ENCODE measurements around the gene PLEK. TPM values are rescaled to one million over a fixed set of nuclear protein-coding genes. Genes with fewer than 3 reads are reported as not detected.

PLEK gene
- total RNA-seq, 3 donors from 2014 or later, result 4.8 to 16.0 (median 13.8) TPM

GRCh38 chr2:68426848-68427579 is 61.9 kb downstream of the PLEK start:
- ATAC-seq, result peak; percentile 56
- no peak for DNase-seq
- Histone ChIP-seq H3K36me3 (ENCODE audit: low read depth) (no peaks in the 10 kb centered on the region), H3K9me3 (no peaks in the 10 kb centered on the region), H3K4me3 (no peak overlapping the region), H3K4me1 (ENCODE audit: low read depth) (no peaks in the 10 kb centered on the region)
- TF ChIP-seq CTCF (IDR thresholded peaks at IDR 0.05), result no peak
- intact Hi-C loops (cut with DNase I, micrococcal nuclease), result loop anchor here in 1 of 2 donors (10.0 kb wide), 1 partner anchor 52 kb away; no protein-coding TSS in a partner anchor

DNA sequence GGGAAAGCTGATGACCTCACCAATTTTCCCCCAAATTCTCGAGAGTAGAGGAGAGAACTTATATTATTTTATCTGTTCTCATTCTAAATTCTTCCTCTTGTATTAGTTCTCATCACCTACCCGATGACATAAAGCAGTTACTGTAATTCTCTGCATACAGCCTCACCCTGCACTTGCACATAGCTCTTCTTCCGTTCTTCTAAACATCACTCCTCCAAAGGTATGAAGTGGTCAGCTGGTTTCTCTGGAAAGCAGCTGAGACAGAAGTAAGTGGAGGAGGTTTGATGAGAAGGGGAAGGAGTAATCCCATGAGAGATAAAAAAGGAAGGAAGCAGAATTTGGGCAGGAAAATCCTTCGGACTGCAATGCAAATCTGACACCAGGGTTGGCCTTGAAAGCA is 63.0 kb downstream of the PLEK start:
- H3K9me3 ChIP-seq, result no peaks in the 10 kb centered on the region
- no peak overlapping the region for H3K4me3 ChIP-seq
- intact Hi-C loops (cut with DNase I, micrococcal nuclease), result loop anchor here in 1 of 2 donors (10.0 kb wide), 1 partner anchor 53 kb away; no protein-coding TSS in a partner anchor
- H3K36me3 ChIP-seq (ENCODE audit: low read depth), result no peaks in the 10 kb centered on the region
- DNase-seq, result no peak
- no peaks in the 10 kb centered on the region for H3K4me1 ChIP-seq (ENCODE audit: low read depth)
- no peak for ATAC-seq
- TF ChIP-seq CTCF (IDR thresholded peaks at IDR 0.05), result no peak

DNA sequence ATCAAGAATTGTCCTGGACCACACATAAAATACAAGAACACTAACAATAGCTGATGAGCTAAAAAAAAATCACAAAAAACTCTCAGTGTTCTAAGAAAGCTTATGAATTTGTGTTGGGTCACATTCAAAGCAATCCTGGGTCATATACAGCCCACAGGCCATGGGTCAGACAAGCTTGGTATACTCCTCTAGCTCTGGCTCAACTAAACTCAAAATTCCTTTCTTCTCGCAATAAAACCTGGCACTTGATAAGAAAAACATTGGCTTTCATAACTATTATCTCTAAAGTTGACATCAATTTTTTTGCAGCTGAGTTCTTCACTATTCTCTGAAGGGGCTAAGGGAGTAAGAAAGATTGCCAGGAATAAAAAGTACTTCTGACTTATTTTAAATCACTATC is 63.7 kb downstream of the PLEK start:
- Histone ChIP-seq H3K9me3 (no peaks in the 10 kb centered on the region), H3K4me1 (ENCODE audit: low read depth) (no peaks in the 10 kb centered on the region), H3K36me3 (ENCODE audit: low read depth) (no peaks in the 10 kb centered on the region), H3K4me3 (no peak overlapping the region)
- no peak for TF ChIP-seq CTCF (IDR thresholded peaks at IDR 0.05)
- no peak for DNase-seq
- no peak for ATAC-seq
- intact Hi-C loops (cut with DNase I, micrococcal nuclease), result loop anchor here in 1 of 2 donors (10.0 kb wide), 1 partner anchor 54 kb away; no protein-coding TSS in a partner anchor

GRCh38 chr2:68429311-68429826 is 64.3 kb downstream of the PLEK start:
- intact Hi-C loops (cut with DNase I, micrococcal nuclease), result loop anchor here in 1 of 2 donors (10.0 kb wide), 1 partner anchor 55 kb away; no protein-coding TSS in a partner anchor
- no peak for ATAC-seq
- no peaks in the 10 kb centered on the region for H3K4me1 ChIP-seq (ENCODE audit: low read depth)
- H3K9me3 ChIP-seq, result no peaks in the 10 kb centered on the region
- H3K4me3 ChIP-seq, result no peak overlapping the region
- DNase-seq, result no peak
- TF ChIP-seq CTCF (IDR thresholded peaks at IDR 0.05), result no peak
- H3K36me3 ChIP-seq (ENCODE audit: low read depth), result no peaks in the 10 kb centered on the region

DNA sequence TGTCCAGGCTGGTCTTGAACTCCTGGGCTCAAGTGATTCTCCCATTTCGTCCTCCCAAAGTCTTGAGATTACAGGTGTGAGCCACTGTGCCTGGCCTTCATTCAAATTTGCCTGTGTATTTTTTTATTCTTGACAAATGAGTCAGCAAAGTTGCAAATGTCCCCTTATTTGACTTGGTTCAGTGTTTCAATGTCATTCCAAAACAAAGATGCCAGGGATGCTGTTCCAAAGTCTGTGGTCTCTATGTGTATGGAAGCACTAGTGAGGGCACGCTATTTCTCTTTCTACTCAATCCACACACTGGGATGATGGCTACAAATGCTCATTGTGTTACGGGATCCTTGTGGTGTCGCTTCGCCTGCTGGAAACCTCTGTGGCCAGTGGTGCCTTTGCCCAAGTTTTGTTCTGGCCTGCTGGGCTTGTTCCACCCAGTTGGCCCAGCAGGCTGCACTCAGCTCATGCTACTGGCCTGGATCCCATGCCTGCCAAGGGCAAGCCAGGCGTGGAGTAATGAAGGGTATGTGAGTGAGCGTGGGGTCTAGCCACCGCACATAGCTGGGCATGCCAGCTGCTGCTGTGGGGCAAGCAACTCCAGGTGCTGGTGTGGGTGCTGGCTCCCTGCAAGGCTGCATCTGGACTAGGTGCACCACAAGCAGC is 66.4 kb downstream of the PLEK start:
- Histone ChIP-seq H3K36me3 (ENCODE audit: low read depth) (no peaks in the 10 kb centered on the region), H3K4me3 (no peak overlapping the region), H3K9me3 (no peaks in the 10 kb centered on the region), H3K4me1 (ENCODE audit: low read depth) (no peaks in the 10 kb centered on the region)
- intact Hi-C loops (cut with DNase I, micrococcal nuclease), result no loop called here
- ATAC-seq, result no peak
- no peak for DNase-seq
- no peak for TF ChIP-seq CTCF (IDR thresholded peaks at IDR 0.05)

Data from mucosa of descending colon (tissue), 3 donors.